Measurements from ENCODE around the gene PLB1.

Gene PLB1

GRCh38 chr2:28681158-28681571, 185.3 kb downstream of the PLB1 start:
- peak; percentile 42 for DNase-seq (ENCODE audit: low read depth)
- H3K4me3 ChIP-seq (ENCODE audit: control insufficient read depth, low read depth, low read length) = no peak overlapping the region
- TF ChIP-seq, protein P1, sequence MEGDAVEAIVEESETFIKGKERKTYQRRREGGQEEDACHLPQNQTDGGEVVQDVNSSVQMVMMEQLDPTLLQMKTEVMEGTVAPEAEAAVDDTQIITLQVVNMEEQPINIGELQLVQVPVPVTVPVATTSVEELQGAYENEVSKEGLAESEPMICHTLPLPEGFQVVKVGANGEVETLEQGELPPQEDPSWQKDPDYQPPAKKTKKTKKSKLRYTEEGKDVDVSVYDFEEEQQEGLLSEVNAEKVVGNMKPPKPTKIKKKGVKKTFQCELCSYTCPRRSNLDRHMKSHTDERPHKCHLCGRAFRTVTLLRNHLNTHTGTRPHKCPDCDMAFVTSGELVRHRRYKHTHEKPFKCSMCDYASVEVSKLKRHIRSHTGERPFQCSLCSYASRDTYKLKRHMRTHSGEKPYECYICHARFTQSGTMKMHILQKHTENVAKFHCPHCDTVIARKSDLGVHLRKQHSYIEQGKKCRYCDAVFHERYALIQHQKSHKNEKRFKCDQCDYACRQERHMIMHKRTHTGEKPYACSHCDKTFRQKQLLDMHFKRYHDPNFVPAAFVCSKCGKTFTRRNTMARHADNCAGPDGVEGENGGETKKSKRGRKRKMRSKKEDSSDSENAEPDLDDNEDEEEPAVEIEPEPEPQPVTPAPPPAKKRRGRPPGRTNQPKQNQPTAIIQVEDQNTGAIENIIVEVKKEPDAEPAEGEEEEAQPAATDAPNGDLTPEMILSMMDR (conservative IDR thresholded peaks at IDR 0.05; ENCODE audit: control insufficient read depth, insufficient read depth, low read depth, low read length) = no peak

GRCh38 chr2:28681606-28682005, 185.7 kb downstream of the PLB1 start:
- no peak overlapping the region for H3K4me3 ChIP-seq (ENCODE audit: control insufficient read depth, low read depth, low read length)
- TF ChIP-seq, protein P1 (conservative IDR thresholded peaks at IDR 0.05; ENCODE audit: control insufficient read depth, insufficient read depth, low read depth, low read length) = no peak
- DNase-seq (ENCODE audit: low read depth) = no peak

DNA sequence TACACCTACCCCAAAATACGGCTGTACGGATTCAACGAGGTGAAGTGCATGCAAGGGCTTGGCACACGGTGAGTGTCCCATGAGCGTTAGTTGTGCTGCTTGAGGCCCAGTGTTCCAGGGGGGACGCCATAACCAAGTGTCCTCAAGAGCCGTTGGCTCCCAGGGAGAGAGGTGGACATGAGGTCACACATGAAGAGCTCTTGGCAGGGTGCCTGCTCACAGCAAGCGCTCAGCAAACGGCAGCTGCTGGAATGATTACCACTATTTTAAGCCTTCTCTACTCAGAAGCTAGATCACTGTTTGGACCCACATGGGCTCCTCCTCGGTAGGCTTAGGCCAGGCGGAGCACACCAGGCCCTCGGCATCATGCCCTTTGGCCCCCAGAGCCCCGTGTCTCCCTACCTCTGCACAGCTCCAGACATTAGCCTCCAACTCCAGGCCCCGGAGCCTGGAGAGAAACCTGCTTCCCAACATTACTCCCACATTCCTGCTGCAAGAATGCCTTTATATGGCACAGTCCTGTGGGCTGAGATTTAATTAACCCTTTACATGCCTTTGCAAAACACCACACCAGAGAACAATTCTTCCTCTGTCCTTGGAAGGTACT, 187.3 kb downstream of the PLB1 start:
- TF ChIP-seq, protein P1 (conservative IDR thresholded peaks at IDR 0.05; ENCODE audit: control insufficient read depth, insufficient read depth, low read depth, low read length) = no peak
- DNase-seq (ENCODE audit: low read depth) = peak; percentile 82
- no peak overlapping the region for H3K4me3 ChIP-seq (ENCODE audit: control insufficient read depth, low read depth, low read length)

- TF ChIP-seq, protein P1 (conservative IDR thresholded peaks at IDR 0.05; ENCODE audit: control insufficient read depth, insufficient read depth, low read depth, low read length) = no peak
- H3K4me3 ChIP-seq (ENCODE audit: control insufficient read depth, low read depth, low read length) = no peak overlapping the region
- no peak for DNase-seq (ENCODE audit: low read depth)
These were observed 188.4 kb downstream of the PLB1 start for GRCh38 chr2:28684142-28684858.

DNA sequence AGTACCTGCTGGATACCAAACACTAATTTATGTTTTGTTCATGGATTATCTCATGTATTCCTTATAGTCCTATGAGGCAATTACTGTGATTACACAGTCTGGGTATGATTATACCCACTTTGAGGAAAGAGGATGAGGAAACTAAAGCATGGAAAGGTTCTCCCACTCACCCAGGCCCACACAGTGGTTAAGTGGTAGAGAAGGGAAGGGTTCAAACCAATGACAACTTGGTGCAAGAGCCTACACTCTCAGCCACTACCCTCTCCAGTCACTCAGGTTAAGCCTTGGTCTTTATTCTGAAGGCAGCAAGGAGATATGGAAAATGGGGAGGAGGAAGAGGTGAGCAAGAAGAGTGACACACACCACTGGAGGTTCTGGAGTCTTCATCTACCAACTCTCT, 191.3 kb downstream of the PLB1 start:
- TF ChIP-seq, protein P1 (conservative IDR thresholded peaks at IDR 0.05; ENCODE audit: control insufficient read depth, insufficient read depth, low read depth, low read length) = no peak
- DNase-seq (ENCODE audit: low read depth) = no peak
- H3K4me3 ChIP-seq (ENCODE audit: control insufficient read depth, low read depth, low read length) = no peak overlapping the region

DNA sequence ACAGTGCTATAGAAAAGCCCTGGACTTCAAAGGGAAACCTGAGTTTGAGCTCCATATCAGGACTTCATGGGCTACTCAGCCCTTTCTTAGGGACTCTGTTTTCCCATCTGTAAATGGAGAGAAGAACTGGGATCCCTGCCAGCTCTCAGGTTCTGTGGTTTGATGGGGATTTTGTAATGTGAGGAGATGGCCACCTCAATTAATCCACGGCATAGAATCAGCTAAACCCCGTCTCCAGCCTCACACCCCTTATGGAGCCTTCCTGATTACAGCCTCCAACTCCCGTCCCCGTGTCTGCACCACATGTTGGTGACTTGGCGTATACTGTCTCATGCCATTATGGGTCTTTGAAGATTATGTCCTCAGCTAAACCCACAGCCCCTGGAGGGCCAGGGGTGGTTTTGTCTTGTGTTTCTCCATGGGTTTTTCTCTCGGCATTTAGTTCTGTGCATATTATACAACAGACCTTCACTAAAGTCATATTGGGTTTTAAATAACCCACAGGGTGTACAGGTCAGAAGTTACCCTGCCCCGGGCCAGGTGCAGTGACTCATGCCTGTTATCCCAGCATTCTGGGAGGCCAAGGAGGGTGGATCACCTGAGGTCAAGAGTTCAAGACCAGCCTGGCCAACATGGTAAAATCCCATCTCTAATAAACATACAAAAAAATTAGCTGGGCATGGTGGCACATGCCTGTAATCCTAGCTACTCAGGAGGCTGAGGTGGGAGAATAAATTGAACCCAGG, 192.0 kb downstream of the PLB1 start:
- TF ChIP-seq, protein P1 (conservative IDR thresholded peaks at IDR 0.05; ENCODE audit: control insufficient read depth, insufficient read depth, low read depth, low read length) = no peak
- no peak overlapping the region for H3K4me3 ChIP-seq (ENCODE audit: control insufficient read depth, low read depth, low read length)
- no peak for DNase-seq (ENCODE audit: low read depth)
